HepG2 (cell line): Measurements from ENCODE around the gene PA2G4. TPM values are rescaled to one million over a fixed set of nuclear protein-coding genes. Genes with fewer than 3 reads are reported as not detected.

Experiments
- ATF1 ChIP-seq: IDR thresholded peaks from 2 replicates; pipeline ENCODE4 v1.6.1; 2016; ENCODE audit warnings: mild to moderate bottlenecking, control low read depth
- ETV6 ChIP-seq: sonication (generic); formaldehyde crosslinking; conservative IDR thresholded peaks from 2 replicates; pipeline ENCODE4 v1.4.0; 2020; ENCODE audit warnings: missing genetic modification reagents
- GABPB1 ChIP-seq: IDR thresholded peaks from 2 replicates; pipeline ENCODE4 v1.6.1; 2016; ENCODE audit warnings: mild to moderate bottlenecking, missing genetic modification reagents, moderate library complexity, missing compliant biosample characterization
- GTF3A ChIP-seq: sonication (generic); formaldehyde crosslinking; conservative IDR thresholded peaks from 2 replicates; pipeline ENCODE4 v1.4.0; 2020; ENCODE audit warnings: mild to moderate bottlenecking, missing genetic modification reagents
- HDAC1 ChIP-seq: sonication (generic); formaldehyde crosslinking; IDR thresholded peaks from 2 replicates; pipeline ENCODE4 v1.5.1; 2020; ENCODE audit warnings: mild to moderate bottlenecking, missing genetic modification reagents
- ISL2 ChIP-seq: sonication (generic); formaldehyde crosslinking; IDR thresholded peaks from 2 replicates; pipeline ENCODE4 v1.5.0; 2020; ENCODE audit warnings: missing genetic modification reagents
- KMT2A ChIP-seq: sonication (generic); formaldehyde crosslinking; IDR thresholded peaks from 2 replicates; pipeline ENCODE4 v1.4.0; 2020; ENCODE audit warnings: missing genetic modification reagents
- NCOA2 ChIP-seq: sonication (generic); formaldehyde crosslinking; IDR thresholded peaks from 2 replicates; pipeline ENCODE4 v1.8.0; 2022; ENCODE audit warnings: inconsistent platforms
- TBL1XR1 ChIP-seq: fragments of 150-350 bp; IDR thresholded peaks from 2 replicates; pipeline ENCODE4 v1.6.1; 2014; ENCODE audit warnings: borderline replicate concordance, low read length; ENCODE audit not compliant: partially characterized antibody
- TCF7 ChIP-seq: sonication (generic); IDR thresholded peaks from 2 replicates; pipeline ENCODE4 v1.6.1; 2016; ENCODE audit warnings: antibody characterized with exemption, low read depth
- ZEB1 ChIP-seq: IDR thresholded peaks from 2 replicates; pipeline ENCODE4 v1.6.1; 2012; ENCODE audit warnings: mild to moderate bottlenecking, low read depth, inconsistent platforms; ENCODE audit not compliant: insufficient replicate concordance
- ZNF230 ChIP-seq: sonication (generic); formaldehyde crosslinking; IDR thresholded peaks from 2 replicates; pipeline ENCODE4 v1.4.0; 2020; ENCODE audit warnings: mild to moderate bottlenecking, missing genetic modification reagents
- ZNF543 ChIP-seq: sonication (generic); formaldehyde crosslinking; IDR thresholded peaks from 2 replicates; pipeline ENCODE4 v1.4.0; 2020; ENCODE audit warnings: mild to moderate bottlenecking, missing genetic modification reagents
- ZNF670 ChIP-seq: sonication (generic); formaldehyde crosslinking; IDR thresholded peaks from 2 replicates; pipeline ENCODE4 v1.8.0; 2022; ENCODE audit warnings: mild to moderate bottlenecking, missing genetic modification reagents, borderline replicate concordance
- ZNF782 ChIP-seq: sonication (generic); formaldehyde crosslinking; IDR thresholded peaks from 2 replicates; pipeline ENCODE4 v1.4.0; 2020; ENCODE audit warnings: missing genetic modification reagents, mild to moderate bottlenecking, borderline replicate concordance
- ZNF891 ChIP-seq: sonication (generic); formaldehyde crosslinking; IDR thresholded peaks from 2 replicates; pipeline ENCODE4 v1.5.0; 2020; ENCODE audit warnings: mild to moderate bottlenecking, missing genetic modification reagents
- ZSCAN21 ChIP-seq: sonication (generic); formaldehyde crosslinking; IDR thresholded peaks from 2 replicates; pipeline ENCODE4 v1.8.0; 2022; ENCODE audit warnings: mild to moderate bottlenecking, missing genetic modification reagents, moderate library complexity, borderline replicate concordance
- polyA plus RNA-seq, 8 experiments: library from polyadenylated mRNA; depleted of rRNA in 3 of 8; stranded (reverse) in 7 of 8; unstranded in 1 of 8; fragments of >200 nt; fragmentation: Illumina TruSeq in 4 of 8; extraction: Trizol in 4 of 8; gene quantifications; 2 replicates each; pipeline versions ENCODE4 v1.2.1 to v1.2.3, GENCODE V29; 2011 to 2016; ENCODE audit warnings: low read depth in 4 of 8, missing spikeins in 1 of 8, mixed read lengths in 1 of 8; ENCODE audit not compliant: insufficient read depth in 1 of 8
- total RNA-seq, 5 experiments: library from RNA; depleted of rRNA; stranded (reverse); fragments of >200 nt; fragmentation: Illumina TruSeq; extraction: Trizol; gene quantifications; 2 replicates each; pipeline ENCODE4 v1.2.3, GENCODE V29; 2016; ENCODE audit warnings: low read depth in 1 of 5
- TF ChIP-seq, protein P1 (sequence below): sonication (generic); formaldehyde crosslinking; IDR thresholded peaks from 2 replicates; pipeline ENCODE4 v1.4.0; 2020; ENCODE audit warnings: mild to moderate bottlenecking, missing genetic modification reagents
- TF ChIP-seq, protein P2 (sequence below): sonication (generic); formaldehyde crosslinking; conservative IDR thresholded peaks from 2 replicates; pipeline ENCODE4 v1.8.0; 2022; ENCODE audit warnings: mild to moderate bottlenecking, moderate library complexity, missing genetic modification reagents
- TF ChIP-seq, protein P3 (sequence below): sonication (generic); formaldehyde crosslinking; IDR thresholded peaks from 2 replicates; pipeline ENCODE4 v1.4.0; 2020; ENCODE audit warnings: low read depth, missing genetic modification reagents

Gene PA2G4
- total and polyA plus RNA-seq, 2 of the 13 experiments (the other 11 are each of a cell fraction or from before 2014, with no cell fraction given) = 147 to 240 TPM

DNA sequence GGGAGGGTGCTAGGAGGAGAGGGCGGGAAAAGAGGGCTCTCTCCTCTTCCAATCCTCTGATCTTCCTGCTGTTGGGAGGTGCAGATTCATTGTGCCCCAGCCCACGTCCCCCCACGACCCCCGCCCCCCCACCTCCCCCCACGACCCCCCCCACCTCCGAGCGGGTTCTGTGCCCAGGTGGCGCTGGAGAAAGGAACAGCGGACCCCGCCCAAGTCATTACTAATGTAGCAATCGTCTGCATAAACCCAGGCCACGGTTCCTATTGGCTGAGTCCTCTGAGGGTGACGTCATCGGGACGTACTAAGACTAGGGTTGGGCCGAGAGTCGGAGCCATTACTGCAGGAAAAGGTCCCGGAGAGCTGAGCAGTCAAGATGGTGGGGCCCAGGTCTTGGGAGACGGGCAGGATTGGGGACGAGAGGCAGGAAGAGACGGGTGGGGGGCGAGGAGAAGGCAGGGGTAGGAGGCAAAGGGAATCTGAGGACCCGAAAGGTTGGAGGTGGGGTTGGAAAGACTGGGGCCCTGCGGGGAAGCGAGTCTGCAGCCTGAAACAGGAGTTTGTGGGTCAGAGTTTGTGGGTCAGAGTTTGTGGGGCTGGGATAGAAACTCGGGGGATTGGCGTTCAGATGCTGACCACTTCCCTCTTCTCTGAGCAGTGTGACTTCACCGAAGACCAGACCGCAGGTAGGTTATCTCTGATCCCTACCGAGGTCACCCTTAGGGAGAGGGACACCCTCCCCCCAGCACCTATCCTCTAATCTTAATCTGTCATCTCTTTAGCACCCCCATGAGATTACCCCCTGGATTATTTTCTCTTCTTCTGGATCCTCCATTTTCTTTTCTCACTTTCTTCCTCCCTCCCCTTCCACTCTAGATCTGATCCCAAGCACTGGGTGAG lies 53.9 kb downstream of the PA2G4 start, which contains the start of gene MYL6 (continued):
- no peak for TF ChIP-seq ZSCAN21
- TF ChIP-seq GTF3A = no peak
- TF ChIP-seq NCOA2 (CRISPR knock-in tag) = no peak
- TF ChIP-seq GABPB1 (CRISPR knock-in tag) = peak; percentile 38; the same call in 1 of the 2 replicates
- no peak for TF ChIP-seq ZEB1
- 0 out of 2 replicates have a peak, but pooled peaks have one; percentile 58 for TF ChIP-seq ZNF782 (CRISPR knock-in tag)
- TF ChIP-seq, protein P1, sequence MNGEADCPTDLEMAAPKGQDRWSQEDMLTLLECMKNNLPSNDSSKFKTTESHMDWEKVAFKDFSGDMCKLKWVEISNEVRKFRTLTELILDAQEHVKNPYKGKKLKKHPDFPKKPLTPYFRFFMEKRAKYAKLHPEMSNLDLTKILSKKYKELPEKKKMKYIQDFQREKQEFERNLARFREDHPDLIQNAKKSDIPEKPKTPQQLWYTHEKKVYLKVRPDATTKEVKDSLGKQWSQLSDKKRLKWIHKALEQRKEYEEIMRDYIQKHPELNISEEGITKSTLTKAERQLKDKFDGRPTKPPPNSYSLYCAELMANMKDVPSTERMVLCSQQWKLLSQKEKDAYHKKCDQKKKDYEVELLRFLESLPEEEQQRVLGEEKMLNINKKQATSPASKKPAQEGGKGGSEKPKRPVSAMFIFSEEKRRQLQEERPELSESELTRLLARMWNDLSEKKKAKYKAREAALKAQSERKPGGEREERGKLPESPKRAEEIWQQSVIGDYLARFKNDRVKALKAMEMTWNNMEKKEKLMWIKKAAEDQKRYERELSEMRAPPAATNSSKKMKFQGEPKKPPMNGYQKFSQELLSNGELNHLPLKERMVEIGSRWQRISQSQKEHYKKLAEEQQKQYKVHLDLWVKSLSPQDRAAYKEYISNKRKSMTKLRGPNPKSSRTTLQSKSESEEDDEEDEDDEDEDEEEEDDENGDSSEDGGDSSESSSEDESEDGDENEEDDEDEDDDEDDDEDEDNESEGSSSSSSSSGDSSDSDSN (CRISPR knock-in tag) = peak; percentile 47; the same call in 1 of the 2 replicates
- no peak for TF ChIP-seq TCF7
- peak; percentile 40 for TF ChIP-seq ISL2 (CRISPR knock-in tag)
- TF ChIP-seq TBL1XR1 = peak; percentile 73
- TF ChIP-seq KMT2A (CRISPR knock-in tag) = no peak; the same call in 1 of the 2 replicates
- TF ChIP-seq, protein P2, sequence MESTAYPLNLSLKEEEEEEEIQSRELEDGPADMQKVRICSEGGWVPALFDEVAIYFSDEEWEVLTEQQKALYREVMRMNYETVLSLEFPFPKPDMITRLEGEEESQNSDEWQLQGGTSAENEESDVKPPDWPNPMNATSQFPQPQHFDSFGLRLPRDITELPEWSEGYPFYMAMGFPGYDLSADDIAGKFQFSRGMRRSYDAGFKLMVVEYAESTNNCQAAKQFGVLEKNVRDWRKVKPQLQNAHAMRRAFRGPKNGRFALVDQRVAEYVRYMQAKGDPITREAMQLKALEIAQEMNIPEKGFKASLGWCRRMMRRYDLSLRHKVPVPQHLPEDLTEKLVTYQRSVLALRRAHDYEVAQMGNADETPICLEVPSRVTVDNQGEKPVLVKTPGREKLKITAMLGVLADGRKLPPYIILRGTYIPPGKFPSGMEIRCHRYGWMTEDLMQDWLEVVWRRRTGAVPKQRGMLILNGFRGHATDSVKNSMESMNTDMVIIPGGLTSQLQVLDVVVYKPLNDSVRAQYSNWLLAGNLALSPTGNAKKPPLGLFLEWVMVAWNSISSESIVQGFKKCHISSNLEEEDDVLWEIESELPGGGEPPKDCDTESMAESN (CRISPR knock-in tag) = 0 out of 2 replicates have a peak, but pooled peaks have one; percentile 50
- TF ChIP-seq, protein P3, sequence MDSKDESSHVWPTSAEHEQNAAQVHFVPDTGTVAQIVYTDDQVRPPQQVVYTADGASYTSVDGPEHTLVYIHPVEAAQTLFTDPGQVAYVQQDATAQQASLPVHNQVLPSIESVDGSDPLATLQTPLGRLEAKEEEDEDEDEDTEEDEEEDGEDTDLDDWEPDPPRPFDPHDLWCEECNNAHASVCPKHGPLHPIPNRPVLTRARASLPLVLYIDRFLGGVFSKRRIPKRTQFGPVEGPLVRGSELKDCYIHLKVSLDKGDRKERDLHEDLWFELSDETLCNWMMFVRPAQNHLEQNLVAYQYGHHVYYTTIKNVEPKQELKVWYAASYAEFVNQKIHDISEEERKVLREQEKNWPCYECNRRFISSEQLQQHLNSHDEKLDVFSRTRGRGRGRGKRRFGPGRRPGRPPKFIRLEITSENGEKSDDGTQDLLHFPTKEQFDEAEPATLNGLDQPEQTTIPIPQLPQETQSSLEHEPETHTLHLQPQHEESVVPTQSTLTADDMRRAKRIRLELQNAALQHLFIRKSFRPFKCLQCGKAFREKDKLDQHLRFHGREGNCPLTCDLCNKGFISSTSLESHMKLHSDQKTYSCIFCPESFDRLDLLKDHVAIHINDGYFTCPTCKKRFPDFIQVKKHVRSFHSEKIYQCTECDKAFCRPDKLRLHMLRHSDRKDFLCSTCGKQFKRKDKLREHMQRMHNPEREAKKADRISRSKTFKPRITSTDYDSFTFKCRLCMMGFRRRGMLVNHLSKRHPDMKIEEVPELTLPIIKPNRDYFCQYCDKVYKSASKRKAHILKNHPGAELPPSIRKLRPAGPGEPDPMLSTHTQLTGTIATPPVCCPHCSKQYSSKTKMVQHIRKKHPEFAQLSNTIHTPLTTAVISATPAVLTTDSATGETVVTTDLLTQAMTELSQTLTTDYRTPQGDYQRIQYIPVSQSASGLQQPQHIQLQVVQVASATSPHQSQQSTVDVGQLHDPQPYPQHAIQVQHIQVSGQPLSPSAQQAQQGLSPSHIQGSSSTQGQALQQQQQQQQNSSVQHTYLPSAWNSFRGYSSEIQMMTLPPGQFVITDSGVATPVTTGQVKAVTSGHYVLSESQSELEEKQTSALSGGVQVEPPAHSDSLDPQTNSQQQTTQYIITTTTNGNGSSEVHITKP = peak; percentile 94
- peak; percentile 88 for TF ChIP-seq ZNF670 (CRISPR knock-in tag)
- peak; percentile 57; the same call in 1 of the 2 replicates for TF ChIP-seq ATF1 (CRISPR knock-in tag)
- 0 out of 2 replicates have a peak, but pooled peaks have one; percentile 16 for TF ChIP-seq ETV6 (CRISPR knock-in tag)
- peak; percentile 88 for TF ChIP-seq HDAC1 (CRISPR knock-in tag)
- no peak for TF ChIP-seq ZNF543
- TF ChIP-seq ZNF891 (CRISPR knock-in tag) = peak; percentile 66; the same call in 1 of the 2 replicates
- TF ChIP-seq ZNF230 = peak; percentile 11; the same call in 1 of the 2 replicates
